Activated T-cell treated with anti-CD3 and anti-CD28 coated beads, Interleukin-2, amount 50 U/mL, for 72 hours (primary cell): ENCODE measurements around the gene STRN. TPM values are rescaled to one million over a fixed set of nuclear protein-coding genes. Genes with fewer than 3 reads are reported as not detected.
"Not testable (repeated sequence)": the region's sequence is repeated elsewhere in the genome, so short reads cannot be mapped to it uniquely, and the experiment has no call there.

ENCODE experiments used
- ATAC-seq, 2 donors: fragments of 150-1000 bp; cut with Tn5 transposase; replicated peaks in 1 of 2; 2 replicates each; pipeline ENCODE4 v1.10.0; 2021; ENCODE audit warnings: moderate library complexity in 2 of 2, mild to moderate bottlenecking in 1 of 2
- DNase-seq, 2 donors: peaks; one replicate each; pipeline ENCODE4 v3.0.0; 2021 to 2022; ENCODE audit warnings: mixed read lengths in 1 of 2
- H3K27ac Mint-ChIP-seq: one replicate; pipeline ENCODE4 v1.8.0; 2022; ENCODE audit warnings: mild to moderate bottlenecking, moderate library complexity, mixed read lengths
- H3K27me3 Mint-ChIP-seq: one replicate; pipeline ENCODE4 v1.8.0; 2022; ENCODE audit warnings: low read depth, mixed read lengths
- H3K36me3 Mint-ChIP-seq, 2 donors: one replicate each; pipeline ENCODE4 v1.8.0; 2022; ENCODE audit warnings: mixed read lengths in 2 of 2, mild to moderate bottlenecking in 1 of 2; ENCODE audit not compliant: insufficient read depth in 2 of 2
- H3K4me1 Mint-ChIP-seq: one replicate; pipeline ENCODE4 v1.8.0; 2022; ENCODE audit warnings: low read depth, mixed read lengths
- H3K4me3 Mint-ChIP-seq, 2 donors: one replicate each; pipeline ENCODE4 v1.8.0; 2022; ENCODE audit warnings: mild to moderate bottlenecking in 2 of 2, mixed read lengths in 2 of 2, moderate library complexity in 2 of 2
- H3K9me3 Mint-ChIP-seq, 2 donors: one replicate each; pipeline ENCODE4 v1.8.0; 2022; ENCODE audit warnings: mixed read lengths in 2 of 2
- total RNA-seq, 2 donors: library from RNA; stranded (reverse); gene quantifications; one replicate each; pipeline ENCODE4 v1.2.3, GENCODE V29; 2022

STRN gene
- total RNA-seq, 2 donors from 2014 or later = 34.1 to 41.7 TPM

DNA sequence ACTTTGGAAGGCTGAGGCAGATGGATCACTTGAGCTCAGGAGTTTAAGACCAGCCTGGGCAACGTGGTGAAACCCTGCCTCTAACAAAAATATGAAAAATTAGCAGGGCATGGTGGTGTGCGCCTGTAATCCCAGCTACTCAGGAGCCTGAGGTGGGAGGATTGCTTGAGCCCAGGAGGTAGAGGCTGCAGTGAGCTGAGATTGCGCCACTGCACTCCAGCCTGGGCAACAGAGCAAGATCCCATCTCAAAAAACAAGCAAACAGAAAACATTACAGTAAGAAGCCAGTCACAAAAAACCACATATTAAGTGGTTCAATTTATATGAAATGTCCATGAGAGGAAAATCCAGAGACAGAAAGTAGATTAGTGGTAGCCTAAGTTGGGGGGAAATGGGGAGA lies 12.7 kb upstream of the STRN start:
- not testable (repeated sequence) for H3K27me3 Mint-ChIP-seq, H3K4me1 Mint-ChIP-seq, ATAC-seq, H3K36me3 Mint-ChIP-seq, H3K4me3 Mint-ChIP-seq, DNase-seq, H3K27ac Mint-ChIP-seq, H3K9me3 Mint-ChIP-seq

GRCh38 chr2:36976065-36976464 lies 9.7 kb upstream of the STRN start:
- H3K27me3 Mint-ChIP-seq = no peaks in the 10 kb centered on the region
- no peak for DNase-seq
- no peak overlapping the region for H3K4me3 Mint-ChIP-seq
- ATAC-seq = no peak
- H3K9me3 Mint-ChIP-seq = no peaks in the 10 kb centered on the region
- H3K27ac Mint-ChIP-seq = no peak overlapping the region
- H3K36me3 Mint-ChIP-seq = peaks cover 0 to 3% of the 10 kb centered on the region in 2 donors
- no peaks in the 10 kb centered on the region for H3K4me1 Mint-ChIP-seq

DNA sequence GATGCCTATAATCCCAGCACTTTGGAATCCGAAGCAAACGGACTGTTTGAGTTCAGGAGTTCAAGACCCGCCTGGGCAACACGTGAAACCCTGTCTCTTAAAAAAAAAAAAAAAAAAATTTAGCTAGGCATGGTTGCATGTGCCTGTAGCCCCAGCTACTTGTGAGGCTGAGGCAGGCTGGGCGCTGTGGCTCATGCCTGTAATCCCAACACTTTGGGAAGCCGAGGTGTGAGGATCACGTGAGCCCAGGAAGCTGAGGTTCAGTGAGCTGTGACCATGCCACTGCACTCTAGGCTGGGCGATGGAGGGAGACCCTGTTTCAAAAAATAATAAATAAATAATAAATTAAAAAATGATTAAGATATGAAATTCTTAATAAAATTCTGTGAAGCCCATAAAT lies 9.0 kb upstream of the STRN start:
- DNase-seq = no peak
- ATAC-seq = no peak
- no peaks in the 10 kb centered on the region for H3K27me3 Mint-ChIP-seq
- H3K4me3 Mint-ChIP-seq = no peak overlapping the region
- no peaks in the 10 kb centered on the region for H3K4me1 Mint-ChIP-seq
- peaks cover 0 to 3% of the 10 kb centered on the region in 2 donors for H3K36me3 Mint-ChIP-seq
- no peak overlapping the region for H3K27ac Mint-ChIP-seq
- no peaks in the 10 kb centered on the region for H3K9me3 Mint-ChIP-seq

DNA sequence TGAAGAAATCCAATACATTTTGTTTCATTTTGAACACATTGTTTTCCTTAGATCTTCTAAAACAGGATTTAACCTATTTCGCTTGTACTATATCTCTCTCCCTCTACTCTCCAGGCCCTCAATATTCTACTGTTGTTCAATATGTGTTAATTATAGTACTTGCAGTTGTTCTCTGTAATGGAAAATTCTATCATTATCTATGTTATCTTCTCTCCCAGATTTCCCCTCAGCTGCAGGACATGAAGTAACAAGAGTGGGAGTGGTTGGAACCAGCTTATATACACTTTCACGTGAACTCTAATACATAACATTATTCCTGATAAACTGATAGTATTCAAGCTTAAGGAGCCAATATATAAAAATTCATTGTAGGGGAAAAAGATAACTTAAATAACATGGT lies 7.0 kb upstream of the STRN start:
- Mint-ChIP-seq H3K27ac (peak overlapping the region; percentile 43), H3K4me1 (peaks cover 7% of the 10 kb centered on the region), H3K4me3 (no peak overlapping the region), H3K9me3 (no peaks in the 10 kb centered on the region), H3K27me3 (no peaks in the 10 kb centered on the region), H3K36me3 (peaks cover 0 to 1% of the 10 kb centered on the region in 2 donors)
- ATAC-seq = no peak
- no peak for DNase-seq

GRCh38 chr2:36971990-36972389 lies 5.7 kb upstream of the STRN start:
- Mint-ChIP-seq H3K36me3 (peaks cover 0 to under 1% of the 10 kb centered on the region in 2 donors), H3K4me1 (peaks cover 18% of the 10 kb centered on the region), H3K4me3 (no peak overlapping the region), H3K27ac (no peak overlapping the region), H3K9me3 (no peaks in the 10 kb centered on the region), H3K27me3 (no peaks in the 10 kb centered on the region)
- ATAC-seq (no peak), DNase-seq (no peak)

DNA sequence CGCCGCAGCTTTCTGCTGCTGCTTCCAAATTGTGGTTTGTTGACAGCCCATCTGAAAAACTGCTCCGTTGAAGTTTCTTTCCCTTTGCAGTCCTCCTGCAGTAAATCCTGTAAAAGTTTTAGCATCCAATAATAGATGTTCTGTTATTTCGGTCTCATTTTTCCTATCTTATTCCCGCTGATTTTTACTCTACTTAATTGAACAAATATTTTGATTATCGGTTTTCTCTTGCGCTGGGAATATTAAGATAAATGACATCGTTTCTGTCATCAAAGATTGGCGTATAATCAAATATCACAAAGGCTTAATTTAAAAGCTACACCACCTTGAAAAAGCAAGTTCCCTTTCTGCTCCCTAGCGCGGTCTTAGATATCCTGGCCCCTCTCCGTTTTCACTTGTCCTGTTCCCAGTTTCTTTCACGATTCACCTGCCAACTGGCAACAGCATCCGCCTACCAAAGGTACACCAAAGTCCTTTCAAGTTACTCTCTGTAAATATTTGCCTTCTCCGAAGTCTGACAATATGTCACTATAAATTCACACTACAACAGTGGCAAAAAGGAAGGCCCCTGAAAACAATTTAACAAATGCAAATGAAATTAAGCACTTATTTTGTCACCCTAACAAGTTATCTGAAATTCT lies 1.0 kb upstream of the STRN start:
- Mint-ChIP-seq H3K9me3 (no peaks in the 10 kb centered on the region), H3K27ac (peak overlapping the region; percentile 94), H3K4me1 (peaks cover 51% of the 10 kb centered on the region), H3K27me3 (no peaks in the 10 kb centered on the region), H3K4me3 (peak overlapping the region; percentile 95 to 98), H3K36me3 (peaks cover 0 to 4% of the 10 kb centered on the region in 2 donors)
- DNase-seq = no peak
- no peak for ATAC-seq

DNA sequence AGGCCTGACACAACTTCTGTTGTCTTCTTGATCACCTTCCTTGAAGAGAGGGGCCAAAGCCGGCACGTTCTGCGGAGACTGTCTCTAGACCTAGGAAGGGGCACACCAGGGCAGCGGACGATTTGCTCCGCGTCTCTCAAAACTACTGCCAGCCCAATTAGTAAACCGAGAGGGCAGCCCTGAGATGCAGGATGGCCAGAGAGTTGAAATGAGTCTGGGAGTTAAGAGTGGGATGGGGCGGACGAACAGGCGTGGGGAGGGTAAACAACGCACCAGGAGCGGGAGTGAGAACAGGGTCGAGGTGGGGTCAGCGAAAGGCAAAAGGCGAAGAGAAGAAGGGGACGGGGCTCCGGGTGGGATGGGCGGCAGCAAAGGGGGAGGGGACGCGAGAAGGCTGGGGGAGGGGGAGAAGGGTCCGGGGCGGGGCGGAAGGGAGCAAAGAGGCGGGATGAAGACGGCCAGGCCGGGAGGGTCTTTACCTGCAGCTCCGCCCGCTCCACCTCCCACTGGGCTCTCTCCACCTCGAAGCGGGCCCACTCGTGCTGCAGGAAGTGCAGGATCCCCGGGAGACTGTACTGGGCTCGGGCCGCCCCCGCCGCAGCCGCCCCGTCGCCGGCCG lies 476 bp downstream of the STRN start:
- Mint-ChIP-seq H3K4me3 (peak overlapping the region; percentile 95 to 98), H3K4me1 (peaks cover 58% of the 10 kb centered on the region), H3K27me3 (no peaks in the 10 kb centered on the region), H3K9me3 (no peaks in the 10 kb centered on the region), H3K36me3 (peaks cover 0 to 4% of the 10 kb centered on the region in 2 donors), H3K27ac (peak overlapping the region; percentile 36)
- ATAC-seq = peak; percentile 26 to 36
- DNase-seq = peak in 1 of 2 donors; percentile 51

DNA sequence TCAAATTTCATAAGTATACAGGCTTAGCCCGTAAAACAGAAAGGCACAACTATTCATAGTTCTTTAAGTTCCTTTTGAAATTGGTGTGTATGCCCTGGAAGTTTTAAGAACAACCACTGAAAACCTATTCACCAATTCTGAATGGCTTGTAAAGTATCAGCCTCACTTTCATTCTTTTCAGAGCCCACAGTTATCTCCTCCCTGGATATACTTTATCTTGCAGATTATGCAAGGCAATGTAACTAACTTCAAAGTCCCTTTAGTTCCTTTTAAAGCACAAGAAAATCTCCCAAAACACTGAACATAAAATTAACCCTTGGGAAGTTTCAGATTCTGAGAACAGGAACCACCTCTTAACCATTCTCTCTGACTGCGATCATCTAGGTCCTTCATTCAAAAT lies 1.1 kb downstream of the STRN start:
- no peak for DNase-seq
- no peak for ATAC-seq
- H3K36me3 Mint-ChIP-seq = peaks cover 0 to 4% of the 10 kb centered on the region in 2 donors
- no peaks in the 10 kb centered on the region for H3K9me3 Mint-ChIP-seq
- peak overlapping the region; percentile 87 for H3K27ac Mint-ChIP-seq
- H3K27me3 Mint-ChIP-seq = no peaks in the 10 kb centered on the region
- peaks cover 63% of the 10 kb centered on the region for H3K4me1 Mint-ChIP-seq
- H3K4me3 Mint-ChIP-seq = peak overlapping the region; percentile 95 to 98

GRCh38 chr2:36964496-36965058 lies 1.8 kb downstream of the STRN start:
- H3K4me1 Mint-ChIP-seq = peaks cover 69% of the 10 kb centered on the region
- no peak for DNase-seq
- H3K36me3 Mint-ChIP-seq = peaks cover 0 to 4% of the 10 kb centered on the region in 2 donors
- peak overlapping the region; percentile 95 to 98 for H3K4me3 Mint-ChIP-seq
- peak overlapping the region; percentile 87 for H3K27ac Mint-ChIP-seq
- H3K27me3 Mint-ChIP-seq = no peaks in the 10 kb centered on the region
- no peak for ATAC-seq
- no peaks in the 10 kb centered on the region for H3K9me3 Mint-ChIP-seq

DNA sequence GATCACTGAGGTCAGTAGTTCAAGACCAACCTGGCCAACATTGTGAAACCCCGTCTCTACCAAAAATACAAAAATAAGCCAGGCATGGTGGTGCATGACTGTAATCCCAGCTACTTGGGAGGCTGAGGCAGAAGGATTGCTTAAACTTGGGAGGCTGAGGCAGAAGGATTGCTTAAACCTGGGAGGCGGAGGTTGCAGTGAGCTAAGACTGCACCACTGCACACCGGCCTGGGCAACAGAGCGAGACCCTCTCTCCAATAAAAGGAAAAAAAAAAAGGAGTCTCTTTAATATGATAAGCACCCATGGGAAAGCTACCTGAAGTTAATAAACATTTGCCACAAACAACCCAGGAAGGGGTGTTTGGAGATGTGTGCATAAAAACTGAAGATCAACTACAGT lies 2.6 kb downstream of the STRN start:
- peaks cover 75% of the 10 kb centered on the region for H3K4me1 Mint-ChIP-seq
- H3K36me3 Mint-ChIP-seq = peaks cover 0 to 4% of the 10 kb centered on the region in 2 donors

DNA sequence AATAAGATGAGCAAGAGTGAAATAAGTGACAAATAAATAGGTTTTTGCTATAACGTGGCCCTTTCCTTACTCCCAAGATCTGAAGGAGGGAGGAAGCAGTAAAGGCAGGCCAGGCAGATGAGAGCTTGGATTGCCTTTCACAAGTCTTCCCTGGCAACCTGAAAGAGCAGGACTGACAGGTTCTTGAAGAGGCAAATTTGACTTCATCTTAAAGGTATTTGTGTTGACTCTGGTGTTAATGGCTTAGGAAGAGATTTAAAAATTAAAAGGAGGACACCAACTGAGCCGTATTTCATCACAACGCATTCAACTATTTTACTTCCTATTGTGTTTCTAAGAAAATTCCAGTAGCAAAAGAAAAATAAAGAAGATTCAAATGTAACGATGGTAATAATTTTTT lies 3.2 kb downstream of the STRN start:
- no peak for DNase-seq
- ATAC-seq = no peak
- Mint-ChIP-seq H3K4me3 (no peak overlapping the region), H3K9me3 (no peaks in the 10 kb centered on the region), H3K4me1 (peaks cover 75% of the 10 kb centered on the region), H3K27ac (no peak overlapping the region), H3K27me3 (no peaks in the 10 kb centered on the region), H3K36me3 (peaks cover 4 to 5% of the 10 kb centered on the region in 2 donors)

More for the DNA sequence above, 2.6 kb downstream of the STRN start:
- no peak for ATAC-seq
- H3K27me3 Mint-ChIP-seq = no peaks in the 10 kb centered on the region
- peak overlapping the region in 1 of 2 donors; percentile 44 for H3K4me3 Mint-ChIP-seq
- no peak for DNase-seq
- no peaks in the 10 kb centered on the region for H3K9me3 Mint-ChIP-seq
- H3K27ac Mint-ChIP-seq = no peak overlapping the region

DNA sequence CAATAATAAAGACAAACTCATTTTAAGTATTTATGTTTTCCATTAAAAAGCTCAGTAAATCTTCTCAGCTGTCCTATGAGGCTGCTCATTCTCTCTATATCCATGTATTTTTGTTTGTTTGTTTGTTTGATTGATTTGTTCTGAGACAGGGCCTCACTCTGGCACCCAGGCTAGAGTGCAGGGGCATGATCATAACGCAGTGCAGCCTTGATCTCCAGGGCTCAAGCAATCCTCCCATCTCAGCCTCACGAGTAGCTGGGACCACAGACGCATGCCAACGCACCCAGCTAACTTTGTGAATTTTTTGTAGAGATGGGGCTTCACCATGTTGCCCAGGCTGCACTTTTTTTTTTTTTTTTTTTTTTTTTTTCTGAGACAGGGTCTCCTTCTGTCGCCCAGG lies 5.6 kb downstream of the STRN start:
- H3K27me3 Mint-ChIP-seq = no peaks in the 10 kb centered on the region
- peaks cover 0 to 5% of the 10 kb centered on the region in 2 donors for H3K36me3 Mint-ChIP-seq
- no peak for ATAC-seq
- DNase-seq = no peak
- peaks cover 67% of the 10 kb centered on the region for H3K4me1 Mint-ChIP-seq
- no peak overlapping the region for H3K27ac Mint-ChIP-seq
- H3K4me3 Mint-ChIP-seq = no peak overlapping the region
- no peaks in the 10 kb centered on the region for H3K9me3 Mint-ChIP-seq

- peaks cover 0 to 5% of the 10 kb centered on the region in 2 donors for H3K36me3 Mint-ChIP-seq
- H3K4me1 Mint-ChIP-seq = peaks cover 69% of the 10 kb centered on the region
- DNase-seq = no peak
- no peaks in the 10 kb centered on the region for H3K27me3 Mint-ChIP-seq
- no peak overlapping the region for H3K4me3 Mint-ChIP-seq
- no peaks in the 10 kb centered on the region for H3K9me3 Mint-ChIP-seq
- no peak for ATAC-seq
- no peak overlapping the region for H3K27ac Mint-ChIP-seq
Measured at GRCh38 chr2:36960005-36960675, 6.2 kb downstream of the STRN start.
